PC-9 (cell line): ENCODE measurements around the gene ETV6. TPM values are rescaled to one million over a fixed set of nuclear protein-coding genes. Genes with fewer than 3 reads are reported as not detected.

Source experiments
- BruUV-seq: library from RNA; stranded (reverse); fragments of 400-500 nt; replicated peaks from 2 replicates; lab custom pipeline; 2021; lab: Mats Ljungman, UMichigan
- CTCF ChIA-PET: fragments of 300-600 bp; sonication (Branson Sonifier 250); formaldehyde crosslinking; loops from one replicate; lab custom pipeline; 2022; ENCODE audit warnings: antibody characterized with exemption; lab: Charles Lee
- POLR2A ChIA-PET: fragments of 300-600 bp; sonication (Branson Sonifier 250); formaldehyde crosslinking; loops from one replicate; lab custom pipeline; 2022; ENCODE audit warnings: antibody characterized with exemption; ENCODE audit not compliant: unreplicated experiment; lab: Charles Lee
- DNase-seq, 2 experiments: peaks; one replicate each; pipeline versions ENCODE4 v3.0.0 to v3.0.0-alpha.2; 2015 to 2022; ENCODE audit warnings: mixed read lengths in 1 of 2
- H2AFZ ChIP-seq: fragments of 200-600 bp; sonication (generic); 2 replicates; pipeline ENCODE4 v1.8.1; 2017; ENCODE audit warnings: antibody characterized with exemption
- H3F3A ChIP-seq: fragments of 200-600 bp; sonication (generic); 2 replicates; pipeline ENCODE4 v1.8.1; 2017; ENCODE audit warnings: antibody characterized with exemption, mild to moderate bottlenecking, low read depth; ENCODE audit not compliant: insufficient read depth
- H3K27ac ChIP-seq: fragments of 200-600 bp; sonication (generic); 2 replicates; pipeline ENCODE4 v1.6.1; 2016; ENCODE audit warnings: mixed run types
- H3K27me3 ChIP-seq: fragments of 200-600 bp; sonication (generic); 2 replicates; pipeline ENCODE4 v1.6.1; 2016; ENCODE audit warnings: low read depth, mixed run types; ENCODE audit not compliant: insufficient read depth
- H3K36me3 ChIP-seq: fragments of 200-600 bp; sonication (generic); 2 replicates; pipeline ENCODE4 v1.6.1; 2016; ENCODE audit warnings: low read depth, mixed run types
- H3K4me1 ChIP-seq: fragments of 200-600 bp; sonication (generic); replicated peaks from 2 replicates; pipeline ENCODE4 v1.6.1; 2016; ENCODE audit warnings: mixed run types; ENCODE audit not compliant: insufficient read depth
- H3K4me2 ChIP-seq: fragments of 200-600 bp; sonication (generic); 2 replicates; pipeline ENCODE4 v1.6.1; 2017; ENCODE audit warnings: mixed run types
- H3K4me3 ChIP-seq: fragments of 200-600 bp; sonication (generic); 2 replicates; pipeline ENCODE4 v1.6.1; 2016; ENCODE audit warnings: mixed run types
- H3K79me2 ChIP-seq: fragments of 200-600 bp; sonication (generic); 2 replicates; pipeline ENCODE4 v1.6.1; 2017; ENCODE audit warnings: low read depth, mixed run types
- H3K9me2 ChIP-seq: fragments of 200-600 bp; sonication (generic); 2 replicates; pipeline ENCODE4 v1.8.1; 2017; ENCODE audit warnings: mild to moderate bottlenecking; ENCODE audit not compliant: insufficient read depth
- H3K9me3 ChIP-seq: fragments of 200-600 bp; sonication (generic); 2 replicates; pipeline ENCODE4 v1.8.1; 2016; ENCODE audit warnings: low read depth; ENCODE audit not compliant: insufficient read depth
- H4K20me1 ChIP-seq: fragments of 200-600 bp; sonication (generic); 2 replicates; pipeline ENCODE4 v1.8.1; 2017; ENCODE audit not compliant: insufficient read depth
- CTCF ChIP-seq: fragments of 200-600 bp; sonication (generic); conservative IDR thresholded peaks from 2 replicates; pipeline ENCODE4 v1.6.1; 2017; ENCODE audit warnings: mixed run types, antibody characterized with exemption, mild to moderate bottlenecking, moderate library complexity
- EZH2 ChIP-seq: fragments of 200-600 bp; sonication (generic); IDR thresholded peaks from 2 replicates; pipeline ENCODE4 v1.8.0; 2017; ENCODE audit warnings: antibody characterized with exemption, low read depth
- intact Hi-C: fragments of 100-400 bp; cut with micrococcal nuclease; formaldehyde crosslinking; loops from one replicate; pipeline ENCODE4 v1.10.0; 2022; ENCODE audit not compliant: unreplicated experiment
- total RNA-seq: library from RNA; stranded (reverse); gene quantifications from 2 replicates; pipeline ENCODE4 v1.2.3, GENCODE V29; 2021

Gene ETV6
- total RNA-seq, 1 experiment from 2014 or later: 62.8 TPM

GRCh38 chr12:11820476-11820875 lies 171.0 kb downstream of the ETV6 start:
- no peaks in the 10 kb centered on the region for H4K20me1 ChIP-seq
- TF ChIP-seq CTCF: no peak
- no peak for TF ChIP-seq EZH2
- H3K27ac ChIP-seq: no peak overlapping the region
- no peaks in the 10 kb centered on the region for H3K79me2 ChIP-seq
- no peaks in the 10 kb centered on the region for H3K36me3 ChIP-seq
- H3K4me2 ChIP-seq: no peak overlapping the region
- intact Hi-C loops: no loop called here
- H2AFZ ChIP-seq: no peak overlapping the region
- no peak for DNase-seq
- no peaks in the 10 kb centered on the region for H3K4me1 ChIP-seq
- BruUV-seq: no TSS peak
- no peaks in the 10 kb centered on the region for H3K27me3 ChIP-seq
- no peaks in the 10 kb centered on the region for H3K9me3 ChIP-seq
- ChIA-PET CTCF (no interaction called here), POLR2A (no interaction called here)
- H3F3A ChIP-seq: 0 out of 2 replicates have a peak, but pooled peaks cover 4% of the 10 kb centered on the region
- no peak overlapping the region for H3K4me3 ChIP-seq
- no peaks in the 10 kb centered on the region for H3K9me2 ChIP-seq

GRCh38 chr12:11821386-11822080 lies 172.1 kb downstream of the ETV6 start:
- CTCF ChIA-PET: no interaction called here
- intact Hi-C loops: no loop called here

GRCh38 chr12:11822081-11822834 lies 172.8 kb downstream of the ETV6 start:
- no TSS peak for BruUV-seq
- H4K20me1 ChIP-seq: no peaks in the 10 kb centered on the region
- no peaks in the 10 kb centered on the region for H3K9me2 ChIP-seq
- intact Hi-C loops: no loop called here
- TF ChIP-seq EZH2: no peak
- TF ChIP-seq CTCF: no peak
- H3K27ac ChIP-seq: no peak overlapping the region
- ChIA-PET CTCF (no interaction called here), POLR2A (no interaction called here)
- no peaks in the 10 kb centered on the region for H3K27me3 ChIP-seq
- no peak overlapping the region for H3K4me3 ChIP-seq
- no peaks in the 10 kb centered on the region for H3K79me2 ChIP-seq
- no peak overlapping the region for H2AFZ ChIP-seq
- H3K4me1 ChIP-seq: no peaks in the 10 kb centered on the region
- no peak for DNase-seq
- H3F3A ChIP-seq: 0 out of 2 replicates have a peak, but pooled peaks cover 4% of the 10 kb centered on the region
- no peaks in the 10 kb centered on the region for H3K36me3 ChIP-seq
- H3K4me2 ChIP-seq: no peak overlapping the region
- no peaks in the 10 kb centered on the region for H3K9me3 ChIP-seq

More at GRCh38 chr12:11821386-11822080, 172.1 kb downstream of the ETV6 start:
- Histone ChIP-seq H3K4me2 (no peak overlapping the region), H3K27ac (no peak overlapping the region), H3K36me3 (no peaks in the 10 kb centered on the region), H3K9me2 (no peaks in the 10 kb centered on the region), H3F3A (0 out of 2 replicates have a peak, but pooled peaks cover 4% of the 10 kb centered on the region), H3K9me3 (no peaks in the 10 kb centered on the region), H3K4me3 (no peak overlapping the region), H4K20me1 (no peaks in the 10 kb centered on the region), H3K79me2 (no peaks in the 10 kb centered on the region), H2AFZ (no peak overlapping the region), H3K4me1 (no peaks in the 10 kb centered on the region), H3K27me3 (no peaks in the 10 kb centered on the region)
- TF ChIP-seq CTCF: no peak
- DNase-seq: no peak
- POLR2A ChIA-PET: no interaction called here
- no TSS peak for BruUV-seq
